Ramos (cell line): ENCODE measurements around the gene PRRT3.
"Not testable (repeated sequence)": the region's sequence is repeated elsewhere in the genome, so short reads cannot be mapped to it uniquely, and the experiment has no call there.

Experiments
- in situ Hi-C: fragments of 300-500 bp; cut with MboI; formaldehyde crosslinking; loops from one replicate; pipeline ENCODE4 v1.14.3; 2022; ENCODE audit warnings: low sequenced_read_pairs; ENCODE audit not compliant: unreplicated experiment

The PRRT3 gene

DNA sequence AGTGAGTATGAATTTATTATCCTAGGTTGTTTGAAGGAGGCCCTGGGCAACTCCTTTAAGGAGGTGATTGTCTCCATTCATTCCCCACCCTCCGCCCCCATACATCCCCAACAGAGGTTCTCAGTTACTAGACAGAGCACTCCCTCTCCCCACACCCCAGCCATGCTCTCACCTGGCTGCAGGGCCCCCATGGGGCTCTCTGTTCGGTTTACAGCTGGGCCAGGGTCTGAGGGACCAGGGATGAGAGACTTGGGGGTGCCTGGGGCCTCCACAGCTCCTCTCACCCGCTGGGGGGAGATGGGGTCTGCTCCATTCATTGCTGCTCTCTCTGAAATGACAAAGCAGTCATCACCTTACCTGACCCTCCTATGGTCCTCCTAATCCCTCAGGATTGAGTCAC is 3.6 kb downstream of the PRRT3 start:
- in situ Hi-C loops, result no loop called here

DNA sequence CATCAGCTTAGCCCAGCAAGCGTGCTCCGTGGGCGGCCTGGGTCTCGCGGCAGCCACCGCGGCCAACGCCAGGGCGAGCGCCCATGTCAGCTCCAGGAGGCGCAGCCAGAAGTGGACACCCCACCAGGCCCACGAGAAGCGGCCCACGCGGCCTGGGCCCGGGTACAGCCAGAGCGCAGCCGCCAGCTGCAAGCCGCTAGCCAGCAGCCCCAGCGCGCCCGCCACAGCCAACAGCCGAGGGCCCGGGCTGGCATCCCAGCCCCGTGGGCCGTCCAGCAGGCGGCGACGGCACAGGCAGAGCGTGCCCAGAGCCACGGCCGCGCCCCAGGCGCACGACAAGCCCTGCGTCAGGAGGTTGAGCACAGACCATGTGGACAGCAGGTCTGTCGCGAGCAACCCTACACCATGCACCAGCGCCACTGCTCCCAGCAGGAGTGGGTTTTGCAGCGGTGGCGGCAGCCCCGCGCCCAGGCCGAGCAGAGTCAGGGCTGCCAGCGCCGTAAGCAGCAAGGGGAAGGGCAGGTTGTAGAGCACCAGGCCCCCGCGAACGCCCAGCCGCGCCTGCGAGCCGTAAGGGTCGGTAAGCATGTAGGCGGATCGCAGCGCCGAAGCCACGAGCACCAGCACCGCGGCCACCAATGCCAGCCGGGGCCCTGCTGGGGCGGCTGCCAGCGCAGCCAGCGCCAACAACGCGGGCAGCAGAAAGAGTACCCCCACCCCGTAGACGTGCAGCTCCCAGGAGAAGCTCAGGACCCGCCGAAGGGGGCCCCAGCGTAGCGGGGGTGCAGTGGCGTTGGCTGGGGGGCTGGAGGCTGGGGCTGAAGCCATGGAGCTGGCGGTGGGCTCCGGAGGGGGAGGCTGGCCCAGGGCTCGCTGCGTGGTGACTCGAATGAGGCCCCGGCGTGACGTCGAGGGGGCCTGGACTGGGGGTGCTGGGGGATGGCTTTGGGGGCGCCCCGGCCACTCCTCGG is 4.9 kb downstream of the PRRT3 start:
- in situ Hi-C loops, result no loop called here

DNA sequence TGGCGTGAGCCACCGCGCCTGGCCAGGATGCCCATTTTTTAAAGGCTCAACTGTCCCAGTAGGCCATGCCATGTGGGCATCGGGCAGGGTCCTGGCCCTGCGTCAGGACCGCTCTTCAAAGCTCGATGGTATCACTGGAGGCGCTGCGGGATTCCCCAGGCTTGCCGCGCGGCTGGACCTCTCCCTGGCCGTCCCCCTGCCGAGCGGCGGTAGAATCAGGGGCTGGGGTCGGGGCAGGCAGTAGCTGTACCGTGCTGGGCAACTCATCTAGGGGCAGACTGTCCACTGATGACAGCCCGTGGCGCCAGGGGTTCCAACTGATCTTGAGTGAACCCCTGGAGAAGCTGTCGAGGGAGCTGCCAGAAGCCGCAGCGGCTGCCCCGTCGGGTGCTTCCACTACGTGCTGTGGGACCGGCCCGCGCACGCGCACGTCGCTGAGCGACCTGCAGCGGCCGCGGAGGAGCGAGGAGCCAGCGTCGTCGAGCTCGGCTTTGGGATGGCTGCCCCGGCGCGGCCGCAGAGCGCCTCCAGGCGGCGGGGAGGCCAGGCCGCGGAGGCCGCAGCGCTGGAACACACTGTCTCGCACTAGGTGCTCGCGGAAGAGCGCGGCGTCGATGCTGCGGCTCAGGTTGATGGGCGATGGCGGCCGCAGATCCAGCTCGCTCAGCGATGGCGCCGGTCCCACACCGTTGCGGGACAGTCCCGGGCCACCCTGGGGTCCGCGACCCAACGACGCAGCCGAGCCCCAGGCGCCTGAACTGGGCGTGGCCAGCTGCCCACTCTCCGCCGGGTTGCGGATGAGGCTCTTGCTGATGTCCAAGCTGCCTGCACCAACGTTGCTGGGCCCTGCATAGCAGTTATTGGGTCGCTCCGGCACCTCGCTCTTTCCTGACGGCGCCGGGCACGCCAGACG is 5.8 kb downstream of the PRRT3 start:
- in situ Hi-C loops, result no loop called here

DNA sequence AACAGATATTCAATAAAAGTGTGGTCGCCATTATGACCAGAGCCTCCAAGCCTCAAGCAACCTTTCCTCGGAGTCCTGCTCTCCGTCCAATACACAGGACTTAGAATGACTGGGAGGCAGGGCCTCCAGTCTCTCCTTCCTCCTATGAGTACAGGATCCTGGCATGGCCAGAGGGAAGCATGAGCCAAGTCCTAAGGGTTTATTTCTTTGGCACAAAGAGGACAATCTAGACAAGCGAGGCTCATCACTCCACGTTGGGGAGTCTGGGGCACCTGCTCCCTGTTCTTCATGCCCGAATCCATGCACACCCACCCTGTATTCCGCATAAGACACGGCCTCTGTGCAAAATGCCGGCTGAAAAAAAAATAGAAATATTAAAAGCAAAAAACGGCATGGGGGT is 6.8 kb downstream of the PRRT3 start:
- in situ Hi-C loops, result no loop called here

DNA sequence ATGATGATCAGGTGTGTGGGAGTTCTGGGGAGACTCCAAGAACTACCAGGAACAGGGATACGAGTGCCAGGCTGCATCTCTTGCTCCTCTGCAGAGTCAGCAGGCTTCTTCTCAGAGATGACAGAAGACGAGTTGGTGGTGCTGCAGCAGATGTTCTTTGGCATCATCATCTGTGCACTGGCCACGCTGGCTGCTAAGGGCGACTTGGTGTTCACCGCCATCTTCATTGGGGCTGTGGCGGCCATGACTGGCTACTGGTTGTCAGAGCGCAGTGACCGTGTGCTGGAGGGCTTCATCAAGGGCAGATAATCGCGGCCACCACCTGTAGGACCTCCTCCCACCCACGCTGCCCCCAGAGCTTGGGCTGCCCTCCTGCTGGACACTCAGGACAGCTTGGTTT is 7.9 kb downstream of the PRRT3 start:
- in situ Hi-C loops, result no loop called here

DNA sequence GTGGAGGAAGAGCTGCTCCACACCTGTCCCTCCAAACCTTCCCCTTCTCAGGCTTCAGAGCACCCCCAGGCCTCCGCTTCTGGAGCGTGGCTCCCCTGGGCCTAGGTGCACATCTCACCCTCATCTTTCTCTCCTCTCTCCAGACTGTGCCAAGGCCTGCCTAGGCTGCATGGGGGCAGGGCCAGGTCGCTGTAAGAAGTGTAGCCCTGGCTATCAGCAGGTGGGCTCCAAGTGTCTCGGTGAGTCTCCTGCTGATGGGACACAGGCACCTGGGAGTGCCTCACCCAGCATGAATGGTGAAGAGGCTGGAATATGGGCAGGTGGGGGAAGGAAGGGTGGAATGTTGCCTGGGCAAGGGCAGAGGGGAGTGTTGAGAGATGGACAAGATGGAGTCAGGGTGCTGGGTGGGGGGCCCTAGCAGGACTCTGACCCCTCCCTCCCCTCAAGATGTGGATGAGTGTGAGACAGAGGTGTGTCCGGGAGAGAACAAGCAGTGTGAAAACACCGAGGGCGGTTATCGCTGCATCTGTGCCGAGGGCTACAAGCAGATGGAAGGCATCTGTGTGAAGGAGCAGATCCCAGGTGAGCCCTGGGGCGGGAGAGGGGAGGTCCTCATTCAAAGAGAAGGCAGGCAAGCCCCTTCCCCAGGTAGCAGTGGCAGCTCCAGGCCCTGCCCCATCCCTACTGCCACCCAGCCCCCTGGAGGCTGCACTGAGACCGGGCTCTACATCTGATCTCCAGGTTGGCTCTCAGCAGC is 9.1 kb downstream of the PRRT3 start:
- in situ Hi-C loops, result no loop called here

DNA sequence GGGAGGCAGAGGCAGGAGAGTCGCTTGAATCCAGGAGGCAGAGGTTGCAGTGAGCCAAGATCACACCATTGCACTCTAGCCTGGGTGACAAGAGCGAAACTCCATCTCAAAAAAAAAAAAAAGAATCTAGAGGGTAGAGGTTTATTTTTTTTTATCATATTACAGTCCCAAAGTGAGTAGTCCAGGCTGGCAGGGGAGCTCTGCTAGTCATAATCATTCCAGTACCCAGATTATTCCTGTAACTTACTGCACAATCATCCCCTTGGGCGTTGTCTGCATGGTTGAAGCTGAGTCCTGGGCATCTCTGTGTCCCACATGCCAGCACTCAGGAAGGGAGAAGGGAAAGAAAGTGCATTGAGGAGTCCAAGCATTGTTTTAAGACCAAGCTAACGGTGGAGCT is 10.0 kb downstream of the PRRT3 start:
- in situ Hi-C loops, result no loop called here

DNA sequence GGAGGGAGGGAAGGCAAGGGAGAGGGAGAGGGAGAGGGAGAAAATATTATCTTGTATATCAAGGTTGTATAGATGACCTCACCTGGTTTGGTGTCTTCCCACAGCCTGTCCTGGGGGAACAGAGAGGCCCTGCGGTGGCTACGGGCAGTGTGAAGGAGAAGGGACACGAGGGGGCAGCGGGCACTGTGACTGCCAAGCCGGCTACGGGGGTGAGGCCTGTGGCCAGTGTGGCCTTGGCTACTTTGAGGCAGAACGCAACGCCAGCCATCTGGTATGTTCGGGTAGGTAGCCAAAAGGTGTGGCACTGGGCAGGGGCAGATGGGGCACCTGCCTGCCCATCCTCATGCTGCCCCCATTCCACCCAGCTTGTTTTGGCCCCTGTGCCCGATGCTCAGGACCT is 11.5 kb downstream of the PRRT3 start:
- in situ Hi-C loops, result no loop called here

DNA sequence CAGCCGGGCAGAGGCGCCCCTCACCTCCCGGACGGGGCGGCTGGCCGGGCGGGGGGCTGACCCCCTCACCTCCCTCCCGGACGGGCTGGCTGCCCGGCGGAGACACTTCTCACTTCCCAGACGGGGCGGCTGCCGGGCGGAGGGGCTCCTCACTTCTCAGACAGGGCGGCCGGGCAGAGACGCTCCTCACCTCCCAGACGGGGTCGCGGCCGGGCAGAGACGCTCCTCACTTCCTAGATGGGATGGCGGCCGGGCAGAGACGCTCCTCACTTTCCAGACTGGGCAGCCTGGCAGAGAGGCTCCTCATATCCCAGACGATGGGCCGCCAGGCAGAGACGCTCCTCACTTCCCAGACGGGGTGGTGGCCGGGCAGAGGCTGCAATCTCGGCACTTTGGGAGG is 12.3 kb downstream of the PRRT3 start:
- in situ Hi-C loops, result not testable (repeated sequence)

DNA sequence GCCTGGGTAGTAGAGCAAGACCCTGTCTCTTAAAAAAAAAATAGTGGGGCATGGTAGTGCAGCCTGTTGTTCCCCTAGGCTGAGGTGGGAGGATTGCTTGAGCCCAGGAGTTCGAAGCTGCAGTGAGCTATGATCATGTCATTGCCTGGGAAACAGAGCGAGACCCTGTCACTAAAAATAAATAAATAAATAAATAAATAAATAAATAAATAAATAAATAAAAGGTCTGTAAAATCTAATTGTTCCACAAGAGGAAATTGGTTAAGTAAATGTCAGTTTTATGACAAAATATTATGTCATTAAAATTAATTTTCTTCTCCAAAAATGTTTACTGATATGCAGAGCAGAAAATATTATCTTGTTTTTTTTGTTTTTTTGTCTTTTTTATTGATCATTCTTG is 13.2 kb downstream of the PRRT3 start:
- in situ Hi-C loops, result no loop called here

DNA sequence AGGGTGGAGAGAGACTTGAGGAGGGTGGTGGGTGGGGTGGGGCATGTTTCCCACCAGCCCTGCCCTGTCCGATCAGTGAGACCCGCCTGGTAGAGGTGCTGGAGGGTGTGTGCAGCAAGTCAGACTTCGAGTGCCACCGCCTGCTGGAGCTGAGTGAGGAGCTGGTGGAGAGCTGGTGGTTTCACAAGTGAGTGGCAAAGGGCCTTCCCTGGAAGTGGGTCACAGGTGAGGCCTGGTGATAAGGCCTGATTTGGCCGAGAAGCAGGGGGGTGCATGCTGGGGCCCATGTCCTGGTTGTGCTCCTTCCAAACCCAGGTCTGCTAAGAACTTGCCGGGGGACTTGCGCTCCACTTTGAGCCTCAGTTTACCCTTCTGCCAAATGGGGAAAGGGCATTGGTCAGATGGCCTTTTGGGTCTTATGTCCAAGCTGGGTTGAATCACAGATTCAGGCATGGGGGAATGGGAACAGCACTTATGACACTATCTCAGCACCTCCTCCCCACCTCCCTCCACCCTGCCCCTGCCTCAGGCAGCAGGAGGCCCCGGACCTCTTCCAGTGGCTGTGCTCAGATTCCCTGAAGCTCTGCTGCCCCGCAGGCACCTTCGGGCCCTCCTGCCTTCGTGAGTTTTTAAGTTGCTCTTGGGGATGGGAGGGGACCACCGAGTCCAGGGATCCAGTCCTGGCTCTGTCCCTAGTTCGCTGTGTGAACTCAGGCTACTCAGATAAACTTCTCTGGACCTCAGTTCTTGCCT is 14.5 kb downstream of the PRRT3 start:
- in situ Hi-C loops, result no loop called here

DNA sequence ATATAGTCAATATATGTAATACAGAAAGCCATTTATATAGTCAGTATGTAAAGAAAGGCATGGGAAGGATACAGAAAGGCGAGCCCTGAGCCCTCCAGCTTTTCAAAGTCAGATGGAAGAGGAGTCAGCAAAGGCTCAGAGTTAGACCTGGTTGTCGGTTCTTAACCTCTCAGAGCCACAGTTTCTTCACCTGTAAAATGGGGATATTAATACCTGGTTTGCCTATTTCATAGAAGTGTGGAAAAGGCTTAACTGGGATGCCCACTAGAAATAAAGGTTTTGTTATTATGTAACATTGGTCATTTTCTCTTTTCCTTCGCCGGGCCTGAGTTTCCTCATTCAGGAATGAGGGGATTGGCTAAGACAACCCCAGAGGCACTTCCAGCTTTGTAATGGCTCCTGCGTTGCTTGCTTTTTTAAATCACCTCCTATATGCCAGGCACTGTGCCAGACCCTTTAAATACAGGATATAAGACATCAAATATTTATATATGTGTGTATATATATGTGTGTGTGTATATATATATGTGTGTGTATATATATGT is 16.2 kb downstream of the PRRT3 start:
- in situ Hi-C loops, result no loop called here

DNA sequence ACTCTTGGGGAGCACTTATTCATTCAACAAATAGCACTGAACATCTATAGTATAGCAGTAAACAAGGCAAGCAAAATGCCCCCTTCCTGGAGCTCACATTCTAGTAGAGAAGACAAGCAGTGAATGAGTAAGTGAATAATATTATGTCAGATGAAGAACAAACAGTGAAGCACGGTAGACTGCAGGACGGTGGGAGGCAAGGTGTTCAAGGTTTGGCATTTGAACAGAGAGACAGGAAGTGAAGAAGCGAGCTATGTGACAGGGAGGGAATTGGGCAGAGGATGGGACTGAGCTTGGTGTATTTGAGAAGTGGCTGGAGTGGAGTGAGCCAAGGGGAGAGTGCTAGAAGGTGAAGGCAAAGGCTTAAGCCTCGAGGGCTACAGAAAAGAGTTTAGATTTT is 17.2 kb downstream of the PRRT3 start:
- in situ Hi-C loops, result no loop called here

DNA sequence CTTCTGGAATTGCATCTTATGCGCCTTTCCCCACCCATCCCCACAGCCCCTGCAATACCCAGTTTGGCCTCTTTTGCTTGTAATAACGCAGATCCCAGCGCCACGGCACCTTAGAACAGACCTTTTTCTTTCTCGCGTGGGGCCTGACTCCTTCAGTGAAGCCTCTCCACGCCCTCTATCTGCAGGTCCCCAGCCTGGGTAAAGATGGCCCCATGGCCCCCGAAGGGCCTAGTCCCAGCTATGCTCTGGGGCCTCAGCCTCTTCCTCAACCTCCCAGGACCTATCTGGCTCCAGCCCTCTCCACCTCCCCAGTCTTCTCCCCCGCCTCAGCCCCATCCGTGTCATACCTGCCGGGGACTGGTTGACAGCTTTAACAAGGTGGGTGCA is 18.0 kb downstream of the PRRT3 start:
- in situ Hi-C loops, result no loop called here

DNA sequence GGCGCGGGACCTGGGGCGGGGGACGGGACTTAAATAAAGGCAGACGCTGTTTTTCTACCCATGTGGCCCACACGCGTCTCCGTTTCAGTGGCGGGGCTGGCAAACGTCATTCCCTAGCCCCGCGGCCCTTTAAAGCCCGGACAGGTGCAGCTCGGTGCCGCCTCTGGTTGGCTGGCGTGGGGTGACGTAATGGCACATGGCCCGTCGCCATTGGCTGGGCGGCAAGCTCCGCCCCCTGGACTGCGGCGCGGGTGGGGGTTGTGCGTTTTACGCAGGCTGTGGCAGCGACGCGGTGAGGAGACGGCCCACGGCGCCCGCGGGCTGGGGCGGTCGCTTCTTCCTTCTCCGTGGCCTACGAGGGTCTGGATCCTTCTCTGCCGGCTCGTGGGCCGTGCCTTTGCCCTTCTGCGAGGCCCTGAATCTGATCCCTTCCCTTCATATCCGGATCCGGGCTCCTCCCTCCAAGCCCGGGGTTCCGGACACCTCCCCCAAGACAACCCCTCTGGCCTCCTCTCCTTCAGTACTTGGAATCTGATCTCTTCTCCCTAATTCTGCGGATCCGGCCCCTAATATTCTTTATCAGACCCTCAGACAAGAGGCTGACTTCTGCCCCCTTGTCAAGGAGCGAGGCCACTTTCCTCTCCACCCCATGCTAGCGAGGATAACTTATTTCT is 18.5 kb downstream of the PRRT3 start, which contains the start of gene CRELD1:
TSS of gene CRELD1 (plus strand) at position 274 of the 674 bp plus-strand sequence. CDS start 605 bp downstream, outside the sequence.
- in situ Hi-C loops, result no loop called here

DNA sequence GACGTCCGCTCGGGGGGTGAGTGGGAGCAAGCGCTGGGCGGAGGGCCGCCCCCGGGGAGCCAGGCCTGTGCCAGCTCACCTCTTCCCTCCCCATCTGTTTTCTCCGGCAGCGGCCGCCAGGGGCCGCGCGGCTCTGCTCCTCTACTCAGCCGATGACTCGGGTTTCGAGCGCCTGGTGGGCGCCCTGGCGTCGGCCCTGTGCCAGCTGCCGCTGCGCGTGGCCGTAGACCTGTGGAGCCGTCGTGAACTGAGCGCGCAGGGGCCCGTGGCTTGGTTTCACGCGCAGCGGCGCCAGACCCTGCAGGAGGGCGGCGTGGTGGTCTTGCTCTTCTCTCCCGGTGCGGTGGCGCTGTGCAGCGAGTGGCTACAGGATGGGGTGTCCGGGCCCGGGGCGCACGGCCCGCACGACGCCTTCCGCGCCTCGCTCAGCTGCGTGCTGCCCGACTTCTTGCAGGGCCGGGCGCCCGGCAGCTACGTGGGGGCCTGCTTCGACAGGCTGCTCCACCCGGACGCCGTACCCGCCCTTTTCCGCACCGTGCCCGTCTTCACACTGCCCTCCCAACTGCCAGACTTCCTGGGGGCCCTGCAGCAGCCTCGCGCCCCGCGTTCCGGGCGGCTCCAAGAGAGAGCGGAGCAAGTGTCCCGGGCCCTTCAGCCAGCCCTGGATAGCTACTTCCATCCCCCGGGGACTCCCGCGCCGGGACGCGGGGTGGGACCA is 19.2 kb downstream of the PRRT3 start:
- in situ Hi-C loops, result no loop called here

DNA sequence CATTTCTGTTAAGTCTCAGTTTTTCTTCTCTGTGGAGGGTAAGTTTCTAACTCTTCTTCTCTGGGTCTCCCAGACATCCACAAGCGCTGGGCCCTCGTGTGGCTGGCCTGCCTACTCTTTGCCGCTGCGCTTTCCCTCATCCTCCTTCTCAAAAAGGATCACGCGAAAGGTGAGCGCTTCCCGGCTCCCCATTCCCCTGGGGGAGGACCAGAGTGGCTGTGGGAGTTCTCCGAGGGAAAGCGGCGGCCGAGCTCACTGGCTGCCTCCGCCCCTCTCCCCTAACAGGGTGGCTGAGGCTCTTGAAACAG is 19.7 kb downstream of the PRRT3 start:
- in situ Hi-C loops, result no loop called here

DNA sequence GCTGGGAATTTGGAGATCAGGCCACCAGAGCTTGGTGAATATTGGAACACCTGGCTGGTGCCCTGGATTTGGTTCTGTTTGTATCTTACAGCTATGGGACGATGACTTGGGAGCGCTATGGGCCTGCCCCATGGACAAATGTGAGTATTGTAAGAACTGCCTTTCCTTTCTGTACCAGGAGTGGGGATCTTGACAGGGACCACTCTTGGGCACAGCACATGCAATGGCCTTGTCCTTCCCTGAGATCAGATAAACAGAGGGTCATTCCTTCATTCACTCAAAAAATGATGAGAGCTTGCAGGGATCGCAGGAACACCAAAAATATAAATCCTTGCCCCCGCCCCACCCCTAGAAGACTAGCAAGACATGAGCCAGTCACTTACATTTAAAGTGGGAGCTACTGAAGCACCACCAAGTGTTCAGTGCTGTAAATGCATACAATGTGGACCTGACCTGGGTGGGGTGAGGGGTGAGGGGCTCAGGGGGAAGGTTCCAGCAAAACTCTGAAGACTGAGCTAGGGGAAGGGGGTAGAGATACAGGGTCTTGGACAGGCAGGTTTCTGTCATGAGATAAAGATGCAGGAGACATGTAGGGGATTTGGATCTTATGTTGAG is 21.3 kb downstream of the PRRT3 start:
- in situ Hi-C loops, result no loop called here
